Neutrophil (primary cell): ENCODE measurements around the gene AVEN.

ENCODE experiments used
- H3K27ac ChIP-seq: fragments of 200-600 bp; sonication (generic); 2 replicates; pipeline ENCODE4 v1.5.1; 2016; ENCODE audit warnings: mild to moderate bottlenecking, moderate library complexity
- H3K27me3 ChIP-seq: fragments of 200-600 bp; sonication (generic); 2 replicates; pipeline ENCODE4 v1.6.0; 2016; ENCODE audit warnings: mild to moderate bottlenecking
- H3K36me3 ChIP-seq: fragments of 200-600 bp; sonication (generic); 2 replicates; pipeline ENCODE4 v1.5.1; 2017
- H3K4me1 ChIP-seq, 2 experiments: fragments of 200-600 bp in 1 of 2; sonication (generic) in 1 of 2; 1 replicate in 1 of 2; 2 replicates in 1 of 2; pipeline versions ENCODE4 v1.5.1 to v1.6.1; 2013 to 2016; ENCODE audit warnings: low read depth in 1 of 2, low read length in 1 of 2, mild to moderate bottlenecking in 1 of 2, moderate library complexity in 1 of 2; ENCODE audit not compliant: control insufficient read depth in 1 of 2, insufficient read depth in 1 of 2
- H3K4me3 ChIP-seq, 2 experiments: fragments of 200-600 bp in 1 of 2; sonication (generic) in 1 of 2; 1 replicate in 1 of 2; 2 replicates in 1 of 2; pipeline ENCODE4 v1.5.1; 2013 to 2016; ENCODE audit warnings: low read depth in 1 of 2, low read length in 1 of 2, mild to moderate bottlenecking in 1 of 2, moderate library complexity in 1 of 2
- H3K9me3 ChIP-seq: fragments of 200-600 bp; sonication (generic); 2 replicates; pipeline ENCODE4 v1.5.1; 2016
- CTCF ChIP-seq: fragments of 200-600 bp; sonication (generic); IDR thresholded peaks from 2 replicates; pipeline ENCODE4 v1.5.1; 2016; ENCODE audit warnings: antibody characterized with exemption

Gene AVEN

GRCh38 chr15:33964665-33965040, 74.4 kb downstream of the AVEN start:
- H3K27ac ChIP-seq: no peak overlapping the region
- H3K9me3 ChIP-seq: no peaks in the 10 kb centered on the region
- H3K4me1 ChIP-seq: no peaks in the 10 kb centered on the region
- no peak for TF ChIP-seq CTCF
- H3K4me3 ChIP-seq: no peak overlapping the region
- H3K36me3 ChIP-seq: no peaks in the 10 kb centered on the region
- no peaks in the 10 kb centered on the region for H3K27me3 ChIP-seq

GRCh38 chr15:33963831-33964664, 75.0 kb downstream of the AVEN start:
- Histone ChIP-seq H3K36me3 (no peaks in the 10 kb centered on the region), H3K27ac (no peak overlapping the region), H3K4me3 (no peak overlapping the region), H3K27me3 (no peaks in the 10 kb centered on the region), H3K9me3 (no peaks in the 10 kb centered on the region), H3K4me1 (no peaks in the 10 kb centered on the region)
- TF ChIP-seq CTCF: no peak

GRCh38 chr15:33960549-33960935, 78.5 kb downstream of the AVEN start:
- no peaks in the 10 kb centered on the region for H3K36me3 ChIP-seq
- no peak overlapping the region for H3K4me3 ChIP-seq
- H3K9me3 ChIP-seq: no peaks in the 10 kb centered on the region
- no peak overlapping the region for H3K27ac ChIP-seq
- H3K27me3 ChIP-seq: no peaks in the 10 kb centered on the region
- TF ChIP-seq CTCF: no peak
- H3K4me1 ChIP-seq: no peaks in the 10 kb centered on the region

- Histone ChIP-seq H3K36me3 (no peaks in the 10 kb centered on the region), H3K27me3 (no peaks in the 10 kb centered on the region), H3K27ac (no peak overlapping the region), H3K4me1 (no peaks in the 10 kb centered on the region), H3K9me3 (no peaks in the 10 kb centered on the region), H3K4me3 (no peak overlapping the region)
- TF ChIP-seq CTCF: no peak
These were observed 79.0 kb downstream of the AVEN start for GRCh38 chr15:33959844-33960548.

- Histone ChIP-seq H3K27me3 (no peaks in the 10 kb centered on the region), H3K4me3 (no peak overlapping the region), H3K27ac (no peak overlapping the region), H3K9me3 (no peaks in the 10 kb centered on the region), H3K4me1 (no peaks in the 10 kb centered on the region), H3K36me3 (no peaks in the 10 kb centered on the region)
- no peak for TF ChIP-seq CTCF
These were observed 82.6 kb downstream of the AVEN start for GRCh38 chr15:33956397-33956796.
